Neural cell (in vitro differentiated cells): ENCODE measurements around the gene SIM1.
A peak's percentile ranks its signal among the peaks of the same experiment; 100 is the strongest.

Experiments used
- EZH2 ChIP-seq: fragments of 200-600, 300-800 bp; shearing (Covaris generic), sonication (generic); IDR thresholded peaks from 2 replicates; pipeline ENCODE4 v1.6.1; 2014; ENCODE audit warnings: antibody characterized with exemption, low read length, borderline replicate concordance, mild to moderate bottlenecking; ENCODE audit not compliant: insufficient read depth, poor library complexity, severe bottlenecking
- POLR2AphosphoS5 ChIP-seq: IDR thresholded peaks from 2 replicates; pipeline ENCODE4 v1.6.1; 2012
- RAD21 ChIP-seq: fragments of 450-650 bp; conservative IDR thresholded peaks from 2 replicates; pipeline ENCODE4 v1.6.1; 2014; ENCODE audit warnings: antibody characterized with exemption, mild to moderate bottlenecking, moderate library complexity
- TF ChIP-seq, protein P1 (sequence below): fragments of 450-650 bp; IDR thresholded peaks from 2 replicates; pipeline ENCODE4 v1.5.1; 2014; ENCODE audit warnings: antibody characterized with exemption, mild to moderate bottlenecking, moderate library complexity; ENCODE audit not compliant: poor library complexity, severe bottlenecking

DNA sequence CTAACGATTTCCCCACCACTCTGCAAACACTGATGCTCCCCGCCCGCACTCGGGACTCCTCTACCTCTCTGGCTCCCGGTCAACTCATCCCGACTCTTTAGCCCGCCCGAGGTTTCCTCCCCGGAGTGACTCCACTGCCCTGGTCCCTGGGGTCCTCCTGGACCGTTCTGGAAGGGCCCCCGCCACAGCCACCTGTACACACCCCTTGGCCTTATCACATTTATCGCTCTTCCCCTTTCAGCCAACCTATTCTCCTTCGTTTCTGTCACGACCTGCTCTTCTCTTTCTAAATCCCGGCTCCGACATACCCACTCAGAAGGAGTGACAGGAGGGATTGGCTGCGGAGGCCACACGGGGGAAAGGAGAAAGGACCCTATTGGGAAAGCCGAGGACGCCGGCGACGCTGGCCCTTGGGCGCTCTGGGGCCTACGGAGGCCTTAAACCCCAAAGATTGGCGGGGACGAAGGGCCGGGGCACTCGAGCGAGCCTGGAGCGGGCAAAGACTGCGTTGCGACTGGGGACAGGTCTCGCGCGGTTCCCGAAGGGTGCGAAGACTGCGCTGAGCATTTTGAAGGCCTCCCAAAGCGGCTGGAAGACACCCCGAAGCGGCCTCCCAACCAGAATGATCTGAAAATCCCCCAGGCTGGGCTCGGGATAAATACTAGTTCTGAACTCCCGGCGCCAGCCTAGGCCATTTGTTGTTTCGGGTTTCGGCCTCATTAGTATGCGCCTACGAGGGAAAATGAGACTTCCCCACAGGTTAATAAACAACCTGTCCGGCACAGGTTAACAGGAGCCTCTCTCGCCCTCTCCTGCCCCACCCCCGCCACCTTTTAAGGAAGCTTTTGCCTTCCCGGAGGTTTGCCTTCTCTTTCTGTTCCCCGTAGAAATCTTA lies 9.2 kb downstream of the SIM1 start:
- TF ChIP-seq, protein P1, sequence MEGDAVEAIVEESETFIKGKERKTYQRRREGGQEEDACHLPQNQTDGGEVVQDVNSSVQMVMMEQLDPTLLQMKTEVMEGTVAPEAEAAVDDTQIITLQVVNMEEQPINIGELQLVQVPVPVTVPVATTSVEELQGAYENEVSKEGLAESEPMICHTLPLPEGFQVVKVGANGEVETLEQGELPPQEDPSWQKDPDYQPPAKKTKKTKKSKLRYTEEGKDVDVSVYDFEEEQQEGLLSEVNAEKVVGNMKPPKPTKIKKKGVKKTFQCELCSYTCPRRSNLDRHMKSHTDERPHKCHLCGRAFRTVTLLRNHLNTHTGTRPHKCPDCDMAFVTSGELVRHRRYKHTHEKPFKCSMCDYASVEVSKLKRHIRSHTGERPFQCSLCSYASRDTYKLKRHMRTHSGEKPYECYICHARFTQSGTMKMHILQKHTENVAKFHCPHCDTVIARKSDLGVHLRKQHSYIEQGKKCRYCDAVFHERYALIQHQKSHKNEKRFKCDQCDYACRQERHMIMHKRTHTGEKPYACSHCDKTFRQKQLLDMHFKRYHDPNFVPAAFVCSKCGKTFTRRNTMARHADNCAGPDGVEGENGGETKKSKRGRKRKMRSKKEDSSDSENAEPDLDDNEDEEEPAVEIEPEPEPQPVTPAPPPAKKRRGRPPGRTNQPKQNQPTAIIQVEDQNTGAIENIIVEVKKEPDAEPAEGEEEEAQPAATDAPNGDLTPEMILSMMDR, result no peak
- TF ChIP-seq POLR2AphosphoS5 (no peak), EZH2 (peak; percentile 98), RAD21 (no peak)
